ENCODE data around the gene DNPH1.

DNPH1 gene

DNA sequence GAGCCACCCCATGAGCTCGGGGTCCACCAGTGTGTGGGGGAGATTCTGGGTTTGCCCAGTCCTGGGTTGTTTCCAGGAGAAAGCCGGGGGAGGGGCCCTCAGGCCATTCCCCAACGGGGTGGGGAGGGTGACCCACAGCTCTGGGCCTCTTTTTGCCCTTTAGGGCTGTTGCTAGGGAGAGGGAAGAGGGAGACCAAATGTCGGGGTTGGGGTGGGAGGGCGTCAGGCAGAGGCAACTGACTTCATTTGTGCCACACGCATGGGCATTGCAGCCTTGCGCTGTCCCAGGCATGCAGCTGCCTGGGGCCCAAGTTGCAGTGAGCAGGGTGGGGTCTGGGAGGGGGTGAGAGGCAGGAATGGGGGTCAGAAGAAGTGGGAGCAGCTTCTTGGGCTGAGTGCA, 49.2 kb downstream of the DNPH1 start:
- DNase-seq = no peak

DNA sequence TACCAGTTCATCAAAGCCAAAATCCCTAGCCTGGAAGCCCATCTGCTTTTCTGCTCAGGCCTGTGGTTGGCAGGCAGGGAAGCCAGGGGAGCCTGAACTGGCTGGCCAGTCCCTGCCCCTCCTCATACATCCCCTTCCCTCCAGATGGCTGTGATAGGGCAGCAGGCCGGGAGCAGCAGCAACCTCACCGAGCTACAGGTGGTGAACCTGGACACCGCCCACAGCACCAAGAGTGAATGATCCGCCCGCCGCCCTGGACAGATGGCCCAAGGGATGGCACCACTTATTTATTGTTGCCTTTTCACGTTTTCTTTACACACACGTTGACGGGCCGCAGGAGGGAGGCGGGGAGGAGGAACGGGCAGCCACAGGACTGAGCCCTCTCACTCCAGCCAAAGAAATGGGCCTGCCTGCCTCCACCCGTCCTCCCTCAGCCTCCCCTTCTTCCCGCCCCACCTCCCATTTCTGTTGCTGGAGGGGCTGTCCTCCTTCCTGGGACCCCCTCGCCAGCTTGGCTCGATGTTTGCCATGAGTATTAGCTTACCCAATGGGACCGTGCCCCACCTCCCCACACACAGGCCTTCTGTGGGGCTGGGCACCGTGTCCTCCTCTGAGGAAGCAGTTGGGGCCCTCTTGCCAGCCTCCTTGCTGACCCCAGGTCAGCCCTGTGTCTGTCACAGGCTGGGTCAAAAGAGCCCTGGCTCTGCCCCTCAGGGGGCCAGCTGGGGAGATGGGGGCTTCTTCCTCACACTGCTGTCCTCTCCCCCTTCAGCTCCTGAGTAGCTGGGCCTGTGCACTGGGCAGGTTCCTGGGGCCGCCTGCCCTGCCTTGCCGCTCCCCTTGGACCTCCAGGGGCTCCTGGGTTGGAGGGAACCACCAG, 50.1 kb downstream of the DNPH1 start:
- no peak for DNase-seq

DNA sequence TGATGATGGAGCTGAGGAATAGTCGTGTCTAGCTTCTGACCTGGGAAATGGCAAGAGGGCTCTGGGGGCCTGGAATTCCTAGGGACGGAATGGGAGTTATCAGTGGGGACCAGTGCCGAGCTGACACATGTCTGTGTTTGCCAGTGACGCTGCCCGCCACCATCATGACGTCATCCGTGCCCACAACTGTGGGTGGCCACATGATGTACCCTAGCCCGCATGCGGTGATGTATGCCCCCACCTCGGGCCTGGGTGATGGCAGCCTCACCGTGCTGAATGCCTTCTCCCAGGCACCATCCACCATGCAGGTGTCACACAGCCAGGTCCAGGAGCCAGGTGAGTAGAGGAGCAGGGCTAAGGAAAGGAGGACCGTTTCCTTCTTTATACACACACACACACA, 51.1 kb downstream of the DNPH1 start:
- DNase-seq = no peak

DNA sequence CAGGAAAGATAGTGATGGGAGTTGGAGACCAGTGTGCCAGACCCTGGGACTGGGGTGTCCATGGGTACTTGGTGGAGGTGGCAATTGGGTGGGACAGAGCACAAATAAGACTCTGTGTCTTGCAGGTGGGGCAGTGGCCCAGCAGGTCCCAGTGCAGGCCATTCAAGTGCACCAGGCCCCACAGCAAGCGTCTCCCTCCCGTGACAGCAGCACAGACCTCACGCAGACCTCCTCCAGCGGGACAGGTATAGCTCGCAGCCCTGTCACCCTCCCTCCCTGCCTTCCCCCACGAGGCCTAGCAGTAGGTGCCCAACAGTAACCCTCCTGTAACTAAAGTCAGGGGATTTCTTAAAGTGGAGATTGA, 52.9 kb downstream of the DNPH1 start:
- no peak for DNase-seq

DNA sequence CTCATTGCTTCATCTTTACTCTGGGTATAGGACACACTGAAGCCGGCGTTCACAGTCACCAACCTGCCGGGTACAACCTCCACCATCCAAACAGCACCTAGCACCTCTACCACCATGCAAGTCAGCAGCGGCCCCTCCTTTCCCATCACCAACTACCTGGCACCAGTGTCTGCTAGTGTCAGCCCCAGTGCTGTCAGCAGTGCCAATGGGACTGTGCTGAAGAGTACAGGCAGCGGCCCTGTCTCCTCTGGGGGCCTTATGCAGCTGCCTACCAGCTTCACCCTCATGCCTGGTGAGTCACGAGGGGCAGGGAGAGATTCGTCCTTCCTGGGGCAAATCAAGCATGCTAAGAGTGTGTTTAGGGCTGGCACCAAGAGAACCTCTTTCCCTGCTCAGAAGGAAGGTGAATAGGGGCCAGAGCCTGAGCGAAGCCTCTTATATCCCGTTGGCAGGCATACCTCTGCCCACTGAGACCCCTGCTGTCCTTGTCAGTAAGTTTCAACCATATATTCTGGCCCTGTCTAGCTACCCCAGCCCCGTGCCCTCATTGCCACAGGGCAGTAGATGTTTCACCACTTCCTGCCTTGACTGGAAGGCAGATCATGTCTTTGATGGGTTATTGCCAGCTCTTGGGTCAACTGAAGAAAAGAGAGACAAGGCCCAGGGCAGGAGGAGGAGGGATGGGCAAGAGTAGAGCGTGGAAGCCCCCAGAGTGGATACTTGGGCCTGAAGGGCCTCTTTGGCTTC, 53.4 kb downstream of the DNPH1 start:
- no peak for DNase-seq

All from NCI-H1436 treated with DMSO at 0.1 percent for 48 hours (cell line).